GM21529 (cell line): ENCODE results near the gene RDX.
A peak's percentile ranks its signal among the peaks of the same experiment; 100 is the strongest.
"Not testable (repeated sequence)": the region's sequence is repeated elsewhere in the genome, so short reads cannot be mapped to it uniquely, and the experiment has no call there.

Experiments
- ATAC-seq: cut with Tn5 transposase; IDR thresholded peaks from one replicate; pipeline ENCODE4 v1.9.1; 2021; ENCODE audit not compliant: unreplicated experiment

Gene RDX

DNA sequence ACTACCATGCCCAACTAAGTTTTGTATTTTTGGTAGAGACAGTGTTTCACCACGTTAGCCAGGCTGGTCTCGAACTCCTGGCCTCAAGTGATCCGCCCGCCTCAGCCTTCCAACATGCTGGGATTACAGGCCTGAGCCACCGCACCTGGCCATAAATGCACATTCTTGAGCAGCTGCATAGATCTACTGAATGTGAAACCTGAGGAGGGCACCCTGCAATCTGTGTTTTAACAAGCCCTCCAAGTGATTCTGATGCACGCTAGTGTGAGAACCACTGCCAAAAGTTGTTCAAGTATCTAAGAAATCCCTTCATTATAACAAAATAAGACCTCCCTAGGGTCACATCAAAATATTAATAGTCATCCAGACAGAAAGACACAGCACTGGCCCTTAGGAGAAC lies 89.3 kb downstream of the RDX start:
- no peak for ATAC-seq

DNA sequence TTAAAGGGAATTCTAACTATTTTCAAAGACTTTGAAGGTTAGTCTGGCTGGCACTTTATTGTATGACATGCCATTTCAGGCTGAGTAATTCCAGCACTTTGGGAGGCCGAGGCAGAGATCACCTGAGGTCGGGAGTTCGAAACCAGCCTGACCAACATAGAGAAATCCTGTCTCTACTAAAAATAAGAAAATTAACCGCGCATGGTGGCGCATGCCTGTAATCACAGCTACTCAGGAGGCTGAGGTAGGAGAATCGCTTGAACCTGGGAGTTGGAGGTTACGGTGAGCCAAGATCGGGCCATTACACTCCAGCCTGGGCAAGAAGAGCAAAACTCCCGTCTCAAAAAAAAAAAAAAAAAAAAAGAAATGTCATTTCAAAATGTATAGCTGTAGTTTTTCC lies 95.6 kb downstream of the RDX start:
- no peak for ATAC-seq

- ATAC-seq: no peak
These were observed 96.2 kb downstream of the RDX start for GRCh38 chr11:110200241-110200640.

DNA sequence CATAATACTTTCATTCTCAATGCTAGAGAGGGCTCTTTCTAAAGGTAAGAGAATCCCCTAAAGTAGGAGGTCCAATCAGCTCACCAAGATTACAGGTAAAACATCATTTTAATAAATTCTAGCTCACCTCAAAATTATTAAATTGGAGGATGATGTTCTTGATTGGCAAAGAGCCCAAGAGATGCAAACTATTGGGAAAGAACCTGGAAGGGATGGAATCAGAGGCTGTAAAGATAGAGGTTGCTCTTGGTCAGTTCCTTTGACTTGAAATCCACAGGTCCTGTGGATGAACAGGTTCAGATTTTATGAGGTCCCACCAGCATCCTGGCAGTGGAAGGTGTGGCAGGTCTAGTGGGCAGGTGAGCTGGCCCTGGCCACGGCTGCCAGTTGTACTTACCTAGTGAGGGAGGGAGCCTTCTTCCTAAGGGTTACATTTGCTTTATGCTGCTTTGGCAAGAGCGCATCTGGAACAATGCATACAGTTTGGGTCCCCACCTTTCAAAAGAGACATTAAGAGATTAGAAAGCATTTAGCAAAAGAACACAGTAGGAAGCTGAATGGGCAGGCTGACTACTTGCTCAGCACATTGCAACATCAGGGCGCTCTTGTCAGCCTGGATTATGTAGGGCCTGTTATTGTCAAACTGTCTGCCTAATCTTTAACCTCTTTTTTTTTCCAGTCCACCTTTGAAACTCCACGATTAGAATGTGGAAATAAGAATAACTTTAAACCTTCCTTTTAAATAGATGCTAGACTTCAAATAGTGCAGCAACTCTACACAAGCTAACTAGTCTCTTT lies 97.0 kb downstream of the RDX start:
- no peak for ATAC-seq

- no peak for ATAC-seq
These were observed 98.2 kb downstream of the RDX start for GRCh38 chr11:110198031-110198729.

DNA sequence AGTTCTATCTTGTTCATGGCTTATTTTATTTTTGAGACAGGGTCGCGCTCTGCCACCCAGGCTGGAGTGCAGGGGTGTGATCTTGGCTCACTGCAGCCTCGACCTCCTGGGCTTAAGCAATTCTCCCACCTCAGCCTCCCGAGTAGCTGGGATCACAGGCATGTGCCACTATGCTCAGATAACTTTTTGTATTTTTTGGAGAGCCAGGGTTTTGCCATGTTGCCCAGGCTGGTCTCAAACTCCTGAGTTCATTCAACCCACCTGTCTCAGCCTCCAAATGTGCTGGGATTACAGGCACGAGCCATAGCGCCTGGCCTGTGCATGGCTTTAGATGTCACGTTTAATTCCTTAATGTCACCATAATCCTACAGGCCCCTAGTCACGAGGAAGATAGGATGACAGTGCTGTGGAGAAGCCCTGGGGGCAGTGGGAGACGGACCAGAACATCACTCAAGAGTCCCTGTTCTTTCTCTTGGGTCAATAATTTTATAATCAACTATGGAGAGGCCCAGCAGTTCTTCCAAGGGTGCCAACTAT lies 99.5 kb downstream of the RDX start:
- ATAC-seq: no peak

GRCh38 chr11:110196241-110196754 lies 100.1 kb downstream of the RDX start:
- ATAC-seq: no peak

DNA sequence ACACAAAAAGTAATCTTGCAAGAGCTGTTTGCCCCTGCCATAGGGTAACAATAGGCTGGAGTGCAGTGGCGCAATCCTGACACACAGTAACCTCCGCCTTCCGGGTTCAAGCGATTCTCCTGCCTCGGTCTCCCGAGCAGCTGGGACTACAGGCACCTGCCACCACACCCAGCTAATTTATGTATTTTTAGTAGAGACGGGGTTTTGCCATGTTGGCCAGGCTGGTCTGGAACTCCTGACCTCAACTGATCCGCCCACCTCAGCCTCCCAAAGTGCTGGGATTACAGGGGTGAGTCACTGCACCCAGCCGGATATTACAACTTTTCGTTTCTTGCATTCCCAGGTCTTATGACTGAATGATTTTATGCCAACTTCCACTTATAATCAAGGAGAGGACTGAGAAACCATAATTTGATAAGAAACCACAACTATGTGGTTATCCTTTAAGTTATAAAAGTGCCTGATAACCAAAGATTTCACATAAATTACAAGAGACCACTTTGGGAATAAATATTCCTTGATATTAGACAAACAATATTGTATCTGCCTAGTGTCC lies 102.1 kb downstream of the RDX start:
- not testable (repeated sequence) for ATAC-seq

GRCh38 chr11:110192604-110193282 lies 103.7 kb downstream of the RDX start:
- ATAC-seq: peak; percentile 76

DNA sequence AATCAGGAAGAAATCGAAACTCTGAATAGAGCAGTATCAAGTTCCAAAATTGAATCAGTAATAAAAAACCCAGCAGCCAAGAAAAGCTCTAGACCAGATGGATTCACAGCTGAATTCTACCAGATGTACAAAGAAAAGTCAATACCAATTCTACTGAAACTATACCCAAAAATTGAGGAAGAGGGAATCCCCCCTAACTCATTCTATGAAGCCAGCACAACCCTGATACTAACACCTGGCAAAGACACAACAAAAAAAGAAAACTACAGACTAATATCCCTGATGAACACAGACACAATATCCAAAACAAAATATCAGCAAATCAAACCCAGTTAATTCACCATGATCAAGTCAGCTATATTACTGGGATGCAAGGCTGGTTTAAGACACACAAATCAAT lies 105.5 kb downstream of the RDX start:
- ATAC-seq: no peak

DNA sequence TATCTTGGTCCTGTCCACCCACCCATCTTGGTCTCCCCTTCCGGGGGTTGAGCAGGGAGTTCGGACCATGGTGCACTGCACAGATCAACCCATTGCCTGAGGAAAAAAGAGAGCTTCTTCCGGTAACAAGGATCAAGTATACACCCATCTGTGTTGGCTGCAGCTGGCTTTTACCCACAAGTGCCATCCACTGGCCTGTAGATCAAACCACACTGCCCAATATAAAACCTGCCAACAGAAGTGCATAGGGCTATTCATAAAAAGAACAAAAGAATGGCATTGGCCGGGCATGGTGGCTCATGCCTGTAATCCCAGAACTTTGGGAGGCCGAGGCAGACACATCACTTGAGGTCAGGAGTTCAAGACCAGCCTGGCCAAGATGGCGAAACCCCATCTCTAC lies 108.7 kb downstream of the RDX start:
- no peak for ATAC-seq

DNA sequence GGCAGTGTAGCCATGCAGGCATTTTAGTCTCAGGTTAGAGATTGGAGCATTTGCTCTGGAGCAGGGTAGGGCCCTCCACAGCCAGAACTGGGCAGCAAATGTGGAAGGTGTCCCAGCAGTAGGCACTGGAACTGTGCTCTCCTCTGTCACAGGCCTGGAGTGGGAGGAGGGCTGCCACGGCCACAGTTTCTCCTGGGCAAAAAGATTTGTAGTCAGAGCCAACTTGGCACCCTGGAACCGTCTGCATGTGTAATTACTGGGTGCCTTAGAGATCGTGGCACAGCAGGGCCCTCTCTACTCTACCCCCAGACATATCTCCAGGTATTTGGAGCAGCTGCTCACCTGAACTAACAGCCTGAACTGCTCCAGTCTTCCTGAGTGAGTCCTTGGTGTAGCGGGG lies 109.5 kb downstream of the RDX start:
- no peak for ATAC-seq

DNA sequence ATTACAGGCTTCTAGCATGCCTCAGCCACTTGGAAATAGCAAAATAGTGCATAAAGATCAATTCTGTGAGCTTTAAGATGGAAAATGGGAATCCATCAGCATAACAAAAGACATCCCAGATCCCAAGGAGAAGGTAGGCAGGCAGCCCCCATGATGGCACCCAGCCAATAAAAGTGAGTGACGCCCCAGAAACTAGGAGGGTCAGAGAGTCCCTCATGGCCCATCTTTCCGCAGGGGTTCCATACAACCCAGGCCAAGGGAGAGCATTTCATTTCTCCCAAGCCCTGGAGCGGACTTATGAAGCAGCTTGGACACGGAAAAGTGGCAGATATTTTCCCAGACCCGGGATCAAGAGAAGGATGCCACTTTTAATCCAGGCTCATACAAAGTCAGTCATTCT lies 110.0 kb downstream of the RDX start:
- no peak for ATAC-seq

GRCh38 chr11:110185599-110185998 lies 110.8 kb downstream of the RDX start:
- ATAC-seq: no peak

DNA sequence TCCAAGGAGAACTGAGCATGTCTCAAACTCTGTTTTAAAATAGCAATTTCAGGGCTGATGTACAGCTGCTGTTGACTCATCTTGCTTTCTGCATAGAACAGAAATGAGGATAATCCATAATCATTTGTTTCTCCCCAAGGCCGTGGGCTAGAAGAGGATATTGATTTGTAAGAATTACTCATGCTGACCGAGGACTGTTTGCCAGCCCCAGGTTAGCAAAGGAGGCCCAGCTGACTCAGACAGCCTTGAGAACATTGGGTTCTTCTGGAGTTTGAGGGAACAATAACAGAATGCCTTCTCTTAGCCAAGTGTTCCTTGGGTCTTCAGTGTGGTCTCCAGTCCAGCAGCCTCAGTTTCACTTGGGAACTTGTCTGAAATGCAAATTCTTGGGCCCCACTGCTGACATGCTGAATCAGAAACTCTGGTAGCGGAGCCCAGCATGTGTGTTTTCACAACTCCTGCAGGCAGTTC lies 111.3 kb downstream of the RDX start:
- no peak for ATAC-seq

DNA sequence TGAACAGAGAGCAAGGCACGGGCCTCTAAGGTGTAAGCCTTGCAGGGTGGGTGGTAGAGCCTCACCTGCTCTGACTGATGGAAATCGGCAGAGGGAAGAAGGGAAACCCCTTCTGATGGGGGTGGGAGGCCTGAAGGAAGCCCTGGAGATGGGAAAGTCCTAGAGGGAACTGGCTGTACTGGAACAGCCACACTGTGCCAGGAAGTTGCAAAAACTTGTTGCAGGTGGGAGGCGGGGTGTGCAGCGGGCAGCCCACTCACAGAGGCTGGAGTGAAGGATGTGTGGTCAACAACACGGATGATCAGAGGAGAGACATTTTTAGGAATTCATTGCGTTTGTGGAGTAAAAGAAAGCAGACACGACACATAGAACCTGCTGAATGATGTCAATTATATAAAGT lies 112.0 kb downstream of the RDX start:
- no peak for ATAC-seq

DNA sequence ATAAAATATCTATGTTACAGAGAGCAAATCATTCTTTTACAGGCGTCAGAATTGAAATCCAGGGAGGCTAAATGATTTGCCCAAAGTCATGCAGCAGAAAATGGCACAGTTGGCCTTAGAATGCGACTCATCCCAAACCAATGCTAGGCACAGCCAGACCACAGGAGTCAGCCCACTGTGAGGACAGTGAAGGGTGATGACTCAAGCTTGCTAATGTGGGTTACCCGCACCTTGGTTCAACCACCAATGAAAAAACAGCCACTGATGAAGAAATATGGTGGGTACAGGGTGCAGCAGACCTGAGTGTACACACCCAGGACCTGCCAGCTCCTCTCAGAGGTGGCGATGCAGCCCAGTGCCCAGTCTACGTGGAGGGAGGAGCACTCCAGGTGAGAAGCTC lies 113.5 kb downstream of the RDX start:
- no peak for ATAC-seq

- ATAC-seq: no peak
These were observed 117.3 kb downstream of the RDX start for GRCh38 chr11:110179064-110179463.

DNA sequence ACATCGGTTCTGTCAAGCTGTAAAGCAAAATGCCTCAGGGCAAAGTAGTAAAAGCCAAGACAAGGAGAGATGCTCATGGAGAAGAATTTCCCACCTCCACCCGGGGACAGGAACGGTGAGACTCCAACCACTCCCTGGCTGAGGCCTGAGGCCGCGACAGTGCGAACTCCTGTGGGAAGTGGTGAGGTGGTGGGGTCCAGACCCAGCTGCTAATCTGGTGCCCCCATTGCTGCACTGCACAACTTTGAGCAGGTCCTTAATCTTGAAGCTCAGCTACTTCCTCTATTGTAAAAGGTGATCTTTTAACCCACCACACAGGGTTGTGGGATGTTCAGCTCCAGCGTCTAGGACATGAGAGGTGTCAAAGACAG lies 119.3 kb downstream of the RDX start:
- no peak for ATAC-seq

DNA sequence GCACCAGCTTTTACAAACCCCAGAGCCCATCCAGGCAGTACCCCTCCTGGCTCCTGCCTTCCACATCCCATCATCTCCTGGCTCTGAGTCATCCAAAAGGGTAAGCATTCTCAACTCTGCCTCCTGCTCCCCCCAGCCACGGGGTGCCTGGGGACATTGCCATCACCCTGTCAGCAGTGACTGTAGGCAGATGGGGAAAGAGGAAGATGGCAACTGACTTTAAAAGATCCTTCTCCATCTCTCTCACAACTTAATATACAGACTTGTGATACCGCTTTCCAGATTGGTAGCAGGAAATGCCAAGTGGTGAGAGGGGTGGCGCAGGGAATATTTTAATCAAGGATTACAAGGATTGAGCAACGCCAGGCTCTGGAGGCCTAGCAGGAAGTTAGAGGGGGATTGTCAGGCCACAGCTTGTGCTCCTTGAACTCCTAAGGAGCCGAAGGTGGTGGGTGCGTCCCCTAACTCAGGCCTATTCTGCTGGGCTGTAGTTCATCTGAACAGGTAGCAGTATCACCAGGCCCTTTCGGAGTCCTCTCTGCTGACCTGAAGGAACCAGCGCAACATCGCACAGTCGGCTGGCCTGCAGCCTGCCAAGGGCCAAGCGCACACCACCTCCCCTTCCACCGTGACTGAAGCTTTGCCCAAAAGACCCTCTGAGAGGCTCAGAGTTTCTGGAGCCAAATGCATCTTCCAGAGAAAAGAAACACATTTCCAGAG lies 119.9 kb downstream of the RDX start:
- ATAC-seq: no peak
